GM21390 (cell line): ENCODE measurements around the gene CCDC33.
"Not testable (repeated sequence)": the region's sequence is repeated elsewhere in the genome, so short reads cannot be mapped to it uniquely, and the experiment has no call there.

Experiments
- ATAC-seq: cut with Tn5 transposase; IDR thresholded peaks from one replicate; pipeline ENCODE4 v1.9.1; 2021; ENCODE audit not compliant: unreplicated experiment

Gene CCDC33

GRCh38 chr15:74332611-74333010, 96.5 kb downstream of the CCDC33 start:
- ATAC-seq = no peak

GRCh38 chr15:74333093-74333492, 97.0 kb downstream of the CCDC33 start:
- ATAC-seq = no peak

GRCh38 chr15:74333662-74334061, 97.5 kb downstream of the CCDC33 start:
- ATAC-seq = no peak

GRCh38 chr15:74334127-74334526, 98.0 kb downstream of the CCDC33 start:
- ATAC-seq = no peak

- ATAC-seq = no peak
These were observed 99.3 kb downstream of the CCDC33 start for GRCh38 chr15:74335396-74335795.

- no peak for ATAC-seq
These were observed 100.2 kb downstream of the CCDC33 start for GRCh38 chr15:74336061-74337005.

GRCh38 chr15:74337146-74337545, 101.0 kb downstream of the CCDC33 start:
- no peak for ATAC-seq

GRCh38 chr15:74337607-74338211, 101.6 kb downstream of the CCDC33 start:
- no peak for ATAC-seq

- ATAC-seq = no peak
These were observed 102.5 kb downstream of the CCDC33 start for GRCh38 chr15:74338676-74339075.

- ATAC-seq = no peak
These were observed 103.2 kb downstream of the CCDC33 start for GRCh38 chr15:74339371-74339770.

- no peak for ATAC-seq
These were observed 104.0 kb downstream of the CCDC33 start for GRCh38 chr15:74340150-74340549.

- no peak for ATAC-seq
These were observed 107.1 kb downstream of the CCDC33 start for GRCh38 chr15:74343127-74343796.

GRCh38 chr15:74343797-74344127, 107.6 kb downstream of the CCDC33 start:
- ATAC-seq = no peak

GRCh38 chr15:74345051-74345450, 108.9 kb downstream of the CCDC33 start:
- ATAC-seq = no peak

- no peak for ATAC-seq
These were observed 111.7 kb downstream of the CCDC33 start for GRCh38 chr15:74347757-74348250.

- no peak for ATAC-seq
These were observed 113.2 kb downstream of the CCDC33 start for GRCh38 chr15:74349241-74349778.

- no peak for ATAC-seq
These were observed 114.5 kb downstream of the CCDC33 start for GRCh38 chr15:74350295-74351275.

- no peak for ATAC-seq
These were observed 115.5 kb downstream of the CCDC33 start for GRCh38 chr15:74351670-74352069.

- no peak for ATAC-seq
These were observed 116.3 kb downstream of the CCDC33 start for GRCh38 chr15:74352393-74352910.

- not testable (repeated sequence) for ATAC-seq
These were observed 117.9 kb downstream of the CCDC33 start for GRCh38 chr15:74353992-74354391.
